CD14-positive monocyte (primary cell): ENCODE measurements around the gene PTPRO. TPM values are rescaled to one million over a fixed set of nuclear protein-coding genes. Genes with fewer than 3 reads are reported as not detected.

Source experiments
- DNase-seq, 3 donors: peaks; one replicate each; pipeline ENCODE4 v3.0.0-alpha.2; 2011 to 2022
- H2AFZ ChIP-seq: 2 replicates; pipeline ENCODE4 v1.6.0; 2012; ENCODE audit warnings: mild to moderate bottlenecking, low read depth, low read length, inconsistent platforms; ENCODE audit not compliant: insufficient read depth, poor library complexity, severe bottlenecking
- H3K27ac ChIP-seq, 2 donors: 1 replicate in 1 of 2; 2 replicates in 1 of 2; pipeline ENCODE4 v1.5.1; 2012 to 2013; ENCODE audit warnings: low read length in 2 of 2, control low read depth in 1 of 2, inconsistent platforms in 1 of 2, low read depth in 1 of 2, mild to moderate bottlenecking in 1 of 2
- H3K27me3 ChIP-seq, 2 donors: one replicate each; pipeline versions ENCODE4 v1.6.0 to v1.6.1; 2011 to 2013; ENCODE audit warnings: low read length in 2 of 2; ENCODE audit not compliant: control insufficient read depth in 2 of 2, insufficient read depth in 2 of 2
- H3K36me3 ChIP-seq, 2 donors: replicated peaks in 1 of 2; 1 replicate in 1 of 2; 2 replicates in 1 of 2; pipeline versions ENCODE4 v1.5.1 to v1.6.1; 2012 to 2013; ENCODE audit warnings: low read length in 2 of 2, control low read depth in 1 of 2, inconsistent platforms in 1 of 2, mild to moderate bottlenecking in 1 of 2; ENCODE audit not compliant: insufficient read depth in 2 of 2, control insufficient read depth in 1 of 2
- H3K4me1 ChIP-seq, 2 donors: 1 replicate in 1 of 2; 2 replicates in 1 of 2; pipeline versions ENCODE4 v1.5.1 to v1.6.1; 2012 to 2013; ENCODE audit warnings: low read length in 2 of 2, control low read depth in 1 of 2, inconsistent platforms in 1 of 2, mild to moderate bottlenecking in 1 of 2, moderate library complexity in 1 of 2; ENCODE audit not compliant: insufficient read depth in 2 of 2, control insufficient read depth in 1 of 2
- H3K4me2 ChIP-seq: replicated peaks from 2 replicates; pipeline ENCODE3; 2012; ENCODE audit warnings: low read length, moderate library complexity, mild to moderate bottlenecking; ENCODE audit not compliant: poor library complexity, severe bottlenecking; ENCODE audit errors: extremely low read depth
- H3K4me3 ChIP-seq, 3 experiments: fragments of 200-600 bp in 1 of 3; sonication (generic) in 1 of 3; replicated peaks in 1 of 3; 1 replicate in 2 of 3; 2 replicates in 1 of 3; pipeline ENCODE4 v1.5.1; 2011 to 2013; ENCODE audit warnings: low read length in 3 of 3, mild to moderate bottlenecking in 3 of 3, control low read depth in 2 of 3, low read depth in 2 of 3, inconsistent platforms in 1 of 3, moderate library complexity in 1 of 3
- H3K79me2 ChIP-seq: 2 replicates; pipeline ENCODE4 v1.6.0; 2012; ENCODE audit warnings: mild to moderate bottlenecking, control low read depth, inconsistent platforms, low read length, moderate library complexity; ENCODE audit not compliant: insufficient read depth
- H3K9ac ChIP-seq: 2 replicates; pipeline ENCODE4 v1.6.0; 2017; ENCODE audit warnings: low read length, mild to moderate bottlenecking; ENCODE audit not compliant: insufficient read depth, poor library complexity, severe bottlenecking
- H3K9me3 ChIP-seq, 2 donors: replicated peaks in 1 of 2; 1 replicate in 1 of 2; 2 replicates in 1 of 2; pipeline versions ENCODE4 v1.5.1 to v1.6.1; 2012 to 2013; ENCODE audit warnings: low read length in 2 of 2, control low read depth in 1 of 2; ENCODE audit not compliant: control insufficient read depth in 1 of 2, insufficient read depth in 1 of 2
- H4K20me1 ChIP-seq: 2 replicates; pipeline ENCODE4 v1.6.0; 2012; ENCODE audit warnings: mild to moderate bottlenecking, low read length, control low read depth, moderate library complexity; ENCODE audit not compliant: insufficient read depth
- H3K27ac Mint-ChIP-seq, 7 donors: one replicate each; pipeline ENCODE4 v1.8.0; 2020; ENCODE audit warnings: mild to moderate bottlenecking in 7 of 7, mixed read lengths in 7 of 7, moderate library complexity in 6 of 7, inconsistent platforms in 2 of 7
- H3K27me3 Mint-ChIP-seq, 3 donors: one replicate each; pipeline ENCODE4 v1.8.0; 2021 to 2022; ENCODE audit warnings: low read depth in 3 of 3, mild to moderate bottlenecking in 3 of 3, mixed read lengths in 3 of 3, moderate library complexity in 3 of 3, inconsistent platforms in 1 of 3
- H3K36me3 Mint-ChIP-seq, 2 donors: one replicate each; pipeline ENCODE4 v1.8.0; 2020; ENCODE audit warnings: mixed read lengths in 2 of 2, inconsistent platforms in 1 of 2, mild to moderate bottlenecking in 1 of 2
- H3K4me1 Mint-ChIP-seq: one replicate; pipeline ENCODE4 v1.8.0; 2020; ENCODE audit warnings: mild to moderate bottlenecking, mixed read lengths
- H3K4me3 Mint-ChIP-seq, 2 donors: one replicate each; pipeline ENCODE4 v1.8.0; 2020; ENCODE audit warnings: mild to moderate bottlenecking in 2 of 2, mixed read lengths in 2 of 2, moderate library complexity in 1 of 2
- H3K9me3 Mint-ChIP-seq, 7 donors: one replicate each; pipeline ENCODE4 v1.8.0; 2020 to 2022; ENCODE audit warnings: mixed read lengths in 7 of 7, mild to moderate bottlenecking in 6 of 7, moderate library complexity in 6 of 7, inconsistent platforms in 2 of 7
- CTCF ChIP-seq: fragments of 200-600 bp; IDR thresholded peaks from one replicate; pipeline ENCODE4 v1.8.0; 2022; ENCODE audit warnings: antibody characterized with exemption, mild to moderate bottlenecking
- WGBS: methylation state at CpG from one replicate; pipeline ENCODE4 v1.1.5; 2013; ENCODE audit warnings: missing lambda C conversion rate; ENCODE audit not compliant: insufficient coverage; 5-methylcytosine and 5-hydroxymethylcytosine counted together
- intact Hi-C, 2 donors: fragments of 100-400 bp; cut with micrococcal nuclease; formaldehyde crosslinking; loops; one replicate each; pipeline versions ENCODE4 v1.15.0 to v1.15.1; 2023
- polyA plus RNA-seq, 3 donors: library from polyadenylated mRNA; depleted of rRNA in 1 of 3; unstranded in 2 of 3; stranded (reverse) in 1 of 3; fragments of 300-500 nt in 2 of 3; fragments of >200 nt in 1 of 3; fragmentation: Illumina TruSeq in 2 of 3; gene quantifications; 1 replicate in 2 of 3; 2 replicates in 1 of 3; pipeline ENCODE4 v1.2.3, GENCODE V29; 2012 to 2021

PTPRO gene
- polyA plus RNA-seq, 3 donors: 3.1 to 12.0 (median 4.7) TPM

GRCh38 chr12:15534322-15534721 is 212.0 kb downstream of the PTPRO start:
- peaks cover 0 to 3% (median 3%) of the 10 kb centered on the region in 3 donors for H3K27me3 Mint-ChIP-seq
- H3K4me1 Mint-ChIP-seq: peaks cover 5% of the 10 kb centered on the region
- no peaks in the 10 kb centered on the region for H4K20me1 ChIP-seq
- TF ChIP-seq CTCF: no peak
- H3K9ac ChIP-seq: no peak overlapping the region
- intact Hi-C loops: loop anchor here in 1 of 2 donors (5.0 to 10.0 kb wide), 3 partner anchors 48 to 320 kb away; no protein-coding TSS in a partner anchor
- H2AFZ ChIP-seq: peak overlapping the region; percentile 33
- no peaks in the 10 kb centered on the region for H3K9me3 Mint-ChIP-seq
- H3K9me3 ChIP-seq: no peaks in the 10 kb centered on the region
- H3K4me3 Mint-ChIP-seq: peak overlapping the region in 1 of 2 donors; percentile 31
- 57% methylated on average over 1 of the region's 3 CpGs for WGBS
- H3K36me3 ChIP-seq: no peaks in the 10 kb centered on the region
- peak; percentile 64 to 77 (median 76) for DNase-seq
- H3K27ac Mint-ChIP-seq: no peak overlapping the region
- peak overlapping the region; percentile 65 for H3K4me2 ChIP-seq
- no peaks in the 10 kb centered on the region for H3K79me2 ChIP-seq
- H3K27ac ChIP-seq: peak overlapping the region; percentile 51 to 80
- peak overlapping the region; percentile 8 to 61 (median 30) for H3K4me3 ChIP-seq
- H3K36me3 Mint-ChIP-seq: no peaks in the 10 kb centered on the region
- H3K27me3 ChIP-seq: no peaks in the 10 kb centered on the region
- peaks cover 30 to 31% of the 10 kb centered on the region in 2 donors for H3K4me1 ChIP-seq

- H3K9me3 ChIP-seq: no peaks in the 10 kb centered on the region
- DNase-seq: peak; percentile 71 to 85 (median 83)
- peaks cover 0 to 3% (median 3%) of the 10 kb centered on the region in 3 donors for H3K27me3 Mint-ChIP-seq
- H3K27me3 ChIP-seq: no peaks in the 10 kb centered on the region
- peaks cover 5% of the 10 kb centered on the region for H3K4me1 Mint-ChIP-seq
- H3K36me3 ChIP-seq: no peaks in the 10 kb centered on the region
- peak overlapping the region; percentile 8 to 61 (median 30) for H3K4me3 ChIP-seq
- 12% methylated on average over 3 of the region's 5 CpGs for WGBS
- H3K4me1 ChIP-seq: peaks cover 30 to 31% of the 10 kb centered on the region in 2 donors
- peak overlapping the region; percentile 33 for H2AFZ ChIP-seq
- no peak overlapping the region for H3K27ac Mint-ChIP-seq
- no peaks in the 10 kb centered on the region for H3K9me3 Mint-ChIP-seq
- no peaks in the 10 kb centered on the region for H4K20me1 ChIP-seq
- no peaks in the 10 kb centered on the region for H3K36me3 Mint-ChIP-seq
- TF ChIP-seq CTCF: no peak
- no peaks in the 10 kb centered on the region for H3K79me2 ChIP-seq
- peak overlapping the region; percentile 65 for H3K4me2 ChIP-seq
- peak overlapping the region; percentile 19 to 80 for H3K27ac ChIP-seq
- intact Hi-C loops: loop anchor here in 1 of 2 donors (5.0 to 10.0 kb wide), 3 partner anchors 47 to 320 kb away; no protein-coding TSS in a partner anchor
- H3K9ac ChIP-seq: peak overlapping the region; percentile 7
- H3K4me3 Mint-ChIP-seq: no peak overlapping the region
Observed at GRCh38 chr12:15534874-15535273, 212.6 kb downstream of the PTPRO start.
